ENCODE results near the gene DOCK1.
"Not testable (repeated sequence)": the region's sequence is repeated elsewhere in the genome, so short reads cannot be mapped to it uniquely, and the experiment has no call there.

DOCK1 gene

DNA sequence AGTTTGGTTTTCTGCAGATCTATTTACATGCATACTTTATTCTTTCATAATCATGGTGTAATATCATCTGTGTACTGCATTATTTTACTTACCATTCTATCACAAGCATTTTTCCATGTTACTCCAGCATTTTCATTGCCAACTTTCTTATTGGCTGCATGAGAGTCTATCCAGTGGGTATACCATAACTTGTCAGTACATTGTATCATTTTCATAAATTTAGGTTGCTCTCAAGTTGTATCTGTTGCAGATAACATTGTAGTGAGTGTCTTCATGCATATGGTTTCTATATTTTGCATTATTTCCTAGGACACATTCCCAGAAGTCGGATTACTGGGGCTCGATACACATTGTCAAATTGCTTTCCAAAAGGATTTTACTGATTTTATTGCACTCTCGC is 378.3 kb downstream of the DOCK1 start:
- no peak for DNase-seq

DNA sequence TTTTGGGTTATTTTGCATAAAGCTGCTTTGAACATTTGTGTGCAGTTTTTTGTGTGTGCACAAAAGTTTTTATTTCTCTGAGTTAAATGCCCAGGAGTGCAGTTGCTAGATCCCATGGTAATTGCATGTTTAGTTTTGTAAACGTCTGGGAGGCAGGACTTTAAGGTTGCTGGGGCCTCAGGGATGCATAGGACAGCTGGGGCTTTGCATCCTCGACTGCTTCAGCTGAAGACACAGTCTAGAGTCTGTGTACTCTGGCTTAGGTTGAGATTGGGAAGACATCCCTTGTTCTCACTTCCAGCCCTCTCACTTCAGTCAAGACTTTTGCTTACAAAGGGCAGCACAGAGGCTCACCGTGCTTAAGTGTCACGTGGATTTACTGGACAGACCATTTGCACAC is 385.6 kb downstream of the DOCK1 start:
- DNase-seq: no peak

DNA sequence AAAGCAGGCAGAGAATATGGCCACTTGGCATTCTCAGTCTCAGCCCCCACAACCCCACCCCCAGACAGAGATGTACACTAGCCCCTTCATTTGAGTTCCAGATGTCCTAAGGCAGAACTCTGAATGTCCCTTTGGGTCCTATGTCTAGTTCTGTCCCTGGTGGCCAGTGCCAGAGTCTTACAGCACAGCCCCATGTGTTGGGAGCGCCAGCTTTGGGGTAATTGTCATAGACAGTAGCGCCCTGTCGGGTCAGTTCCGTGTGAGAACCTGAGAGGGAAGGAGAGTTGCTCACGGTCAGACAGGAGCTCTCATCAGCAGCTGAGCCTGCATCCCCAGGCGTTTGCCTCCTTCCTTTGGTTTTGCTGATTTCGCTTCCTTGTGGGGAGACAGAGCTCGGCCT is 386.1 kb downstream of the DOCK1 start:
- no peak for DNase-seq

DNA sequence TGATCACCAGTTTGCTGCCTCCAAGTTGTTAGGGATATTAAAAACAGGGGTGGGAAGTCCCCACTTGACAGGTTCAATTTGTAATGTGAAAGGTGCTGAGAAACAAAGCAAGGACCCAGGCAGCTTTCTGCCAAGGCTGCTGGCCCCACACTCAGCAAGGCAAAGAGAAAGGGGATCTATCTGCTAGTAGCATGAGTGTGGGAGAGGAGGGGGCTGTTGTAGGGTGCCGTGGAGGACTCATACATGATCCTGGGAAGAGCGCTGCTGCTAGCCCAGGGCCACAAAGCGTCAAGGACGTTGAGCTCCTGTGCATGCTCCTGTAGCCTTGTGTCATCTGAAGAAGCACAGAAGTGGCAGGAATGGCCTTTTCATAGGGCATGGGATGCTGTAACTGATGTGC is 387.7 kb downstream of the DOCK1 start:
- DNase-seq: no peak

DNA sequence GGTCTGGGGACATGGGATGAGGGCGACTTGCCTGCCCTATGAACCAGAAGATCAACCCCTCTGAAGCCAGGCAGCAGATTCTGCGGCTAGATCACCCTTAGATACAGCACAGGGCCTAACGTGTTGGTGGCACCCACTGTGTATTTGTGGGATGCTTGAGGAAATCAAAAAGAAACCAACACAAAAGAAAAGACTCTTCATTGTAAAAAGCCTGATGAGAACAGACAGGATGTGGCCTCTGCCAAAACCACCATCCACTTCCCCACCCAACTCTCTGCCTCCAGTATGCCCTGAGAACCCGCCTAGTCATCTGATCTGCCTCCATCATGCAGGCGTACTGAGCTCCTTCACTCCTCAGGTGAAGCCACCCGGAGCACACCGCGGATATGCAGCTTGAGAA is 388.4 kb downstream of the DOCK1 start:
- DNase-seq: no peak

DNA sequence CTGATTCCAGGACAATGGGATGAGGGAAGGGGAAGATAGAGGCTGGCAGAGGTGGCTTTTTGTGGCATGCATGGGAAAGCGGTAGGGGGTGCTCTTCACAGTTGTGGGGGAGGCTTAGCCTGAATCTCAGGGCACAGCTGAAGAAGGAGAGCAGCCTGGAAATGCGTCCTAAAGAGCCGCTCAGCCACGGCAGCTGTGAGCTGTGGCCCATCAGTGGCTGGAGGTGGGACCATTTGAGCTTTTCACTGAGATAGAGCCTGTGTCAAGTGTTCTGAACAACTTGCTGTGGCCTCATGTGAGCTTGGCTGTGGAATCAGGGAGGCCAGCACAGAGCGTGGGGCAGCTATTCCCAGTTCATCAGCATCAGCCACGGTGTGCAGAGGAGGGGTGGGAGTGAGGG is 391.5 kb downstream of the DOCK1 start:
- no peak for DNase-seq

DNA sequence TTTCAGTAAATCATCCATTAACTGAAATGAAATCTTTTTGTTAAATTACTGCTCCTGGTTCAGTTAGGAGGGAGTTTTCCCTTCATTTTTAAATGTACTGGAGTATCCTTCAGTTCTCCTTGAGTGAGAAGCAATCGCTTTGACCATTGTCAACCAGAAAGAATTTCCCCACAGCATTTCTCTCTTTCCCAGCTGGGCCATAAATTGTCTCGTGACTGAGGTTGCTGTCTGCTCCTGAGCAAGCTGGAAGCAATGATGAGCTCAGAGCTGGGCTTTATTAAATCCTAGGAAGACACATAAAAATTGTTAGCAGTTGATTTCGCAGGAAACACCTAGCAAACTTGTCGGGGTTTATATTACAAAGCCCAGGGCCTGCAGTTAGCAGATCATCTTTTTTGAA is 393.2 kb downstream of the DOCK1 start:
- DNase-seq: peak; percentile 12

DNA sequence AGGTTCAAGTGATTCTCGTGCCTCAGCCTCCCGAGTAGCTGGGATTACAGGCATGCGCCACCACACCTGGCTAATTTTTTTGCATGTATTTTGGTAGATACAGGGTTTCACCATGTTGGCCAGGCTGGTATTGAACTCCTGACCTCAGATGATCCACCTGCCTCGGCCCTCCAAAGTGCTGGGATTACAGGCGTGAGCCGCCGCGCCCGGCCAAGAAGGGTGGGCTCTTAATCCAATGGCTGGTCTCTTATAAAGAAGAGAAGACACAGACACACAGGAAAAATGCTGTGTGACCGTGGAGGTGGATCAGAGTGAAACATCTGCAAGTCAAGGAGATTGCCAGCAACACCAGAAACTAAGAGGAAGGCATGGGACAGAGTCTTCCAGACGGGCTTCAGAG is 394.0 kb downstream of the DOCK1 start:
- not testable (repeated sequence) for DNase-seq

DNA sequence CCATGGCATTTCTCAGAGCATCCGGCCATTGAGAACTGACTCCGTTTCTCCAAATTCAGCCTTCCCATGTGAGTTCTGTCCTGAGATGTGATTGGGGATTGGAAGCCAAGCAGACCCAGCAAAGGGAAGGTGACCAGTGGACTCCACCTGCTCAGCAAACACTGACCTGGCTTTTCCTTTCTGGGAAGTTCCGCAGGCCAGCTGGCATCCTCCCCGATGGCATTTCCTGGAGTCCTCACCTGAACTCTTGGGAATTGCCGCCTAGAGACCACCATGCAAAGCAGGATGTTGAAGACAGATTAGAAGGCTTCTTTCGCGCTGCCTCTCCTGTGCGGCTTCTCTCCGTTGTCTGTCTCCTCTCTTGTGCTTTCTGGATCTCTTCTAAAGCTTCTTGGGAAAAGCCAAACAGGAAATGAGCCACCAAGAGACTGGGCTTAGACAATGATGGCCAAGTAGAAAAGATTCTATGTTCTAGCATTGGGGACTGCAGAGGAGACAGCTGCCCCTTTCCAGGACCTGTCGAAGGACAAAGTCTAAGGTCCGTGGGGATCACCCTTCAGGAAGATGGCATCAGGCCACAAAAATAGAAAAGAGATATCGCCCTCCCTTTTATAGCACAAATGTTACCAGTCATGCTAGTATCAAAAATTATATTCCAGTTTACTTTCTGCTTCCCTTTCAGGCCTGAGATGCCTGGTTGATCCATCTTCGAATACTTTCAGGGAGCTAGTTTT is 394.9 kb downstream of the DOCK1 start:
- no peak for DNase-seq

DNA sequence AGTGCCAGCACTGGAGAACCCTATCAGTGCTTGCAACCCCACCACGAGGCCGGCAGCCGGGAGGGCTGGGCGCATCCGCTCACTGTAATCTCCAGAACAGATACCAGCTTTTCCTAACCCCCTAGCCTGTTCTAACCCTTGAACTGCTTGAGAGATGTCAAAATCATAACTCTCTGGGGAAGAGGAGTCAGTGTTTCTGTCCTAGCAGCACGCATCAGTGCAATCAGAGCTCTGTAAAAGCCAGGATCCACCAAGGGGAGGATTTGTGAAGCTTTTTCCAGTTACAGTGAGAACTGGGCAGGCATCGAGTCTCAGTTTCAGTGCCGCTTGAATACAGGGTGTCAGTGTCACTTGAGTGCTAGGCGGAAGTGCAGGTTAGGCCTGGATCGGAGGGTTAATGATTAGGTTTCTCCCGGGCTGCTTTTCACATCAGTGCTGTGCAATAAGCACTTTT is 395.7 kb downstream of the DOCK1 start:
- no peak for DNase-seq

DNA sequence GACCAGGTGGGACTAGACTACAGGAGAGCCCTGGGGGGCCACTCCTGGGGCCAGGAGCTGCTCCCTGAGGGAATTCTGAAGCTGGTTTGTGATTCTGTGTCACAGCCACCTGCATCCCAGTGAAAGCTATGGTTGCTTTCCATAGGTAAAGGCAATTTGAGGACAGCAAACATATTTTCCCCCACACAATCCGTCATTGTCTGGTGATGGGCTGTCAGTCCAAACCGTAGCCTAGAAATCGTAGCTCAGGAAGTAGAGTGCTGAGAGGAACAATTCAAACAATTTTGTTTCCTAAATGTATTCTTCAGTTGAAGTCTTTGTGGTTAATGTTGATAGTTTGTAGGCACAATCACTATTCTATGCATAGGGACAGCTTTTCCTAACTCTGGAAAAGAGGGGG is 397.1 kb downstream of the DOCK1 start:
- DNase-seq: no peak

DNA sequence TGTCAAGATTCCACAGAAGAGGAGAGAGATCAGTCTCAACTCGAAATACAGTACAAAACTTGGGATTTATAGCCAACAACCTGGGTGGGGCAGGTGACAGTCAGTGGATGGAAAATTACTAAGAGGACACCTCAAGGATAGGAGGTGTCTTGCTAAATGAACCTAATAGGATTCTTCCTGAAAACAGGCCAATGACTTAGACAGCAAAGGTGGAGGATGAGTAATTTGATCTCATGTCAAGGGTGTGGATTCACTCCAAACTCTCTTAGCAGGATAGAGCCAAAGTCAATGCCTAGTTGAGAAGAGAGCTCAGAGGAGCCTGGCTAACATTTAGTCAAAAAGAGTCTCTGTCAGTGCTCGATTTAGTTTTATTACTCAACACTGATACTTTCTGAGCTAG is 397.9 kb downstream of the DOCK1 start:
- DNase-seq: no peak

DNA sequence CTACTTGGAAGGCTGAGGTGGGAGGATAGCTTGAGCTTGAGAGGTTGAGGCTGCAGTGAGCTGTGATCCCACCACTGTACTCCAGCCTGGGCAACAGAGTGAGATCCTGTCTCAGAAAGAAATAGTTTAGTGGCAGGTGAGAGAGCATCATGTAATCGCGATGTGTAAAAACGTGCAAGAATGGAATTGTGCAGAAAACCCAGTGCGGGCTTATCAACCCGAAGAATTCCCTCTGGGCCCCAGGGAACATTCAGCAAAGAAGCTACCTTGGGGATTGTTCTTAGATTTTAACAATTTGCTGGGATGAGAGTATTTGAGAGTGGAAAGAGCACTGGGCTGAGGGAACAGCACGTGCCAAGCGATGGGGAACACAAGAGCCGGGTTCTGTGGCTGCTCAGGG is 398.5 kb downstream of the DOCK1 start:
- no peak for DNase-seq

DNA sequence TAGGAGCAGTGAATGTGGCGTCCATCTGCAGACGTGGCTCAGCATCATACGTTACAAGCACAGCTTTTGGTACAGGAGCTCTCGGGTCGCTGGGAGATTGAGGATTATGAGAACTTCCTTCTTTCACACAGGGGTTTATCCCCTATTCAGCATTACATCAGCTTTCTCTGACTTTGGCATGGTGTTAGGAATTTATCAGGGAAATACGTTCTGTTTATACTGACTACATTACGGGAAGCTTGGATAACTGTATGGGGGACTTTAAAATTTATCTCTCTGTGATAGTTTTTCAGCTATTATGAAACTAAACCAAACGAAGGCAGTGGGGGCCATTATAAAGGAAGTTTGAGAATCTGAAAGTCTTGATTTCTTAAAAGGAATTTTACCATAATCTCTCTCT is 401.3 kb downstream of the DOCK1 start:
- no peak for DNase-seq

DNA sequence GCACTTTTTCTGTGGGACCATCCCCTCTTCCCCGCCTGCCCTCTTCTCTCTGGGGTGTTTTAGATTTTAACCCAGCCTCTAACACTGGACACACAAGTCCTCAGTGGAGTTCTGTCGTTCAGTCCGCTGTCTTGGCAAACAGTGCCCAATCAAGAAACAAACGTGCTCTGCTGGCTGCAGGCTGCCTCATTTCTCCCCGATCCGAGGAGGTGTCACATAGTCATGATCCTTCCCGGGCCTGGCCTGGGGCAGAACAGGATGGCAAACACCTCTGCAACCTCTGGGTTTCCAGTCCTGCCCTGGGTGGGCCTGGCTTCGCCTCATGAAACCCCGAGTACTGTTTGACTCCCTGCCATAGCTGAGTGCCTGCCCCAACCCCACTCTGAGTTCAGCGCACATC is 402.1 kb downstream of the DOCK1 start:
- no peak for DNase-seq

DNA sequence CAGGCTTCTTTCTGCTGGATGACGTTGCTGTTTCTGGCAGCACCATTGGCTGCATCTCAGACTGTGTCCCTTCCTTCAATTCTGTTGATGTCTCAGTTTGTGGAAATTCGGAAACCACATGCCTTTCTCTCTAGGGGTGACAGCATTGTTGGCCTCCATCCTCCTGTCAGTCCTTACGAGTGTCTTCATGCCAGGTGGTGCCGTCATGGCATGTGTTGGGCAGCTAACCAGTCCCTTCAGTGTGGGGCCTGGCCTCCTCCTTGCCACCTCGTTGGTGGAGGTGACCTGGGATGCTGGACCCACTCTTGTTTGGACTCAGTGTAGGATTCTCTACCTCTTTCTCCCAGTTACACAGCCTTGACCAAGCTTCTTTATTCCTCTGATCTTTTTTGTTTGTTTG is 402.8 kb downstream of the DOCK1 start:
- no peak for DNase-seq

DNA sequence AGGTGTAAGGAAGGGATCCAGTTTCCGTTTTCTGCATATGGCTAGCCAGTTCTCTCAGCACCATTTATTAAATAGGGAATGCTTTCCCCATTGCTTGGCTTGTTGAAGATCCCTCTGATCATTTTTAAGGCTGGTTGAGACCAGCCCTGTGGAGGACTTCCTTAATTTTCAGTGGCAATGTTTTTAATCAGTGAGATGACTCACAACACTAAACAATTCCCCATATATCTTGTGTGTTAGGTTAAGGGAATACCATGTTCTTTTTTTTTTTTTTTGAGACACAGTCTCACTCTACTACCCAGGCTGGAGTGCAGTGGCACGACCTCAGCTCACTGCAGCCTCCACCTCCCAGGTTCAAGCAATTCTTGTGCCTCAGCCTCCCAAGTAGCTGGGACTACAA is 404.4 kb downstream of the DOCK1 start:
- DNase-seq: peak; percentile 39

DNA sequence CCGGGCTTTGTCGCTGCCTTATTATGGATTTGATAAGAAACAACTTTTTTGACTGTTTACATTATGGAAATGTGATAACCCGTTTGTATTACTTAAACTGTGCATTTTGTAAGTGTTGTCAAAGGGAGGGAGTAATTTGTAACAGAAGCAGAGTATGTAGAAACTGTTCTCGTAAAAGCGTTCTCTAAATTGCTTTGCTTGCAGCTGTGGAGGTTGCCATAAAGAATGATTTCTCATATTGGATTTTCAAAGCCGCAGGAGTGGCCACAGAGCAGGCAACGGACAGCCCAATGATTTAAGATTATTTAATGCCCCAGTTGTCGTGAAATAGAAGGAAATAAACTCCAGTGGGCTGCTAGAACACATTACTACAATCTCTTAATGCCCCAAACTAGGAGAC is 405.2 kb downstream of the DOCK1 start:
- no peak for DNase-seq

DNA sequence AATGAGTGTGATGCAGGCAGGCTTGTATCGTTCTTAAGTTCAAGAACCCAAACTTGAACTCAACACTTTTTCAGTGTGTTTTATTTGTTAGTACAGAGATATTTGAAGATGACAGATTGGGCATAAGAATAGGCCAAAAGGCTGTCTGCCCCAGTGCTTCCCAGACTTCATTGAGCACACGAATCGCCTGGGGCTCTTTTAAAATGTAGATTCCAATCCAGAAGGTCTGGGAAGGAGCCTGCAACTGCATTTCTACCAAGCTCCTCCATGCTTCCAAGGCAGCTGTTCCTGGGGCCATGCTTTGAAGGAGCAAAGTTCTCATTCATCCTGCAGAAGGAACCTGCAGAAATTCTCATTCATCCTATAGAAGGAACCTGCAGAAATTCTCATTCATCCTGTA is 405.7 kb downstream of the DOCK1 start:
- DNase-seq: no peak

DNA sequence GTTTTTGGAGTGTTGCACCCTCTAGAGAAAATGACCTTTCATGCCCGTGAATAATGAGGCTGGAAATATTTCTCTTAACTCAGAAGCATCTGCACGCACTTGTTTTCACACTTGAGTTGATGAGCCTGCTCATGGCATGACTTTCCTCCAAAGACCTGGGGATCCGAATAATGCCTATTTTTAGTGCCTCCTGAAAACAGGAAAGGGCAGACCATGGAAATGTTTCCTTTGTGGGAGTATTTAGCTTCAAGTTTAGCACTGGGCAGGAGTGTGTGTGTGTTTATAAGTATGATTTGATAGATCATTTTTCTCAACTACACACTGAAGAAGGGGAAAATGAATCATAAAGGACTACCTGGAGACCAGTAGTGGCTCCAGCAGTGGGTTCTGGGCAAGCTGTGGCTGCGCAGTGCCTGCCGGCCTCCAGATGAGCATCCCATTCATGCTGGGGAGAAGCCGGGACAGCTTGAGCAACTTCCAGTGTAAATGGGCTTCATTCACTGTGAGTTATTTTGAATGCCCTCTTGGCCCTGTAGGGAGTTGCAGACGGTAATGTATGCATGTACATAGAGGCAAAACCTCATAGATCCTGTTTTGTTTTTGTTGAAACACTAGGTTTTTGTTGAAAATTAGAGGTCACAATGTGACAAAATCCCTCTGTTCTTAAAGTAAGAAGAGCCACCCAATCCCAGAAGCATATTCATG is 408.9 kb downstream of the DOCK1 start:
- DNase-seq: no peak

DNA sequence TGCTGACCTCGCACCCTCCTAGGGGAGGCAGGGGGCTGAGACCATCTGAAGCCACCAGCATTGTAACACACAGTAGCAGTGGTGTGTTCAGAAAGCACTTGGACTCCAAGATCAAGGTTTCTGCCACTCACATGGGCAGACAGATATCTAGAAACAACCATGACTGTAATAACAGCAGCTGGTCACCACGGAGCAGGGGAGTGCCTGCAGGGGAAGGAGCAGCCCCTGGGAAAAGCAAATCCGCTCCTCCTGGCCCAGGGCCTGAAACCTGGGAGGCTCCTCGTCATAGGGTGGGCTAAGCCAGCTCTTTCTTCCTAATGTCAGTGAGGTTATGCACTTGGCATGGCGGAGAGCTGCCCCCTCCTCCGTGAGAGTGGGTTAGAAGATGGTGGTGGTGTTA is 409.6 kb downstream of the DOCK1 start:
- no peak for DNase-seq

DNA sequence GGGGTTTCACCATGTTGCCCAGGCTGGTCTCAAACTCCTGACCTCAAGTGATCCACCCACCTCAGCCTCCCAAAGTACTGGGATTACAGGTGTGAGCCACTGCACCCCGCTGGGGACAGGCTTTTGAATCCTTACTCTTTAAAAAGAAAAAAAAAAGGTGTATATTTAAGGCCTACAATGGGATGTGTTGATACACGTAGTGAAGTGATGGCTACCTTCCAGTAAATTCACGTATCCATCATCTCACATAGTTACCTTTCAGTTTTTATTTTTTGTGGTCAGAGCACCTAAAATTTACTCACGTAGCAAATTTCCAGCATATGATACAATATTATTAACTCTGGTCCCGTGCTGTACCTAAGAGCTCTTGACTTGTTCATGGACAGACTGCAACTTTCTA is 410.7 kb downstream of the DOCK1 start:
- DNase-seq: no peak

DNA sequence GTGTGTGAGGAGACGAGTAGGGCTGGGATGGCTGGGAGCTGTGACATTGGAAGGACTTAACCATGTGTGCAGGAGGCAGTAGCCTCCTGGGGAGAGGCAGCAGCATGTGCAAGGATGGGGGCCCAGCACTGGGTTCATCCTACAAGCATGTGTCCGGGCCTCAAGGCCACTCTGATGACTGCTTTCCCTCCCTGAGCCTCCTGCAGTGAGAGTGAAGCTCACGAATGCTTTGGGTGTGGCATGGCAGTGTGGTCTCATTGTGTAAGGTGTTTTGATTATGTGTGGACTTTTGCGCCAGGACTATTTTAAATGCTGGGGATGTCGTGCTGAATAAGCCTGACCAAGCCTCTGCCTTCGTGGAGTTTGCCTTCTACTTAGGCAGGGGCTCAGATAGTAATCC is 413.2 kb downstream of the DOCK1 start:
- no peak for DNase-seq

DNA sequence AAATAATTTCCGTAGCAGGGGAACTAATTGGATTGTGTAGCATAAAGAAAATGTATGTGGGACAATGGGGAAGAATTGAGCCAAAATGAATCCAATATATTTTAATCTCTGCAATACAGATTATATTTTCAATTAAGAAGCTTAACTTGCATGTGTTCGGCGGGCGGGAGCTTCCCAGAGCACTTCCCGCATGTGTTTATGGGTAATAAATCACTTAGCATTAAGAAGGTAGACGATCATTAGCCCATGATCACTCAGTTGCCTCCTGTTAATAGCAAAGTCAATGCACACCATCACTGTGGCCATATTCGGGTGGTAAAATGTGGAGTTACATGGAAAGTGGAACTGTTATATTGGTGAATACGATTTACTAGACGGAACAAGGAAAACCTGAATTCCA is 414.0 kb downstream of the DOCK1 start:
- no peak for DNase-seq

DNA sequence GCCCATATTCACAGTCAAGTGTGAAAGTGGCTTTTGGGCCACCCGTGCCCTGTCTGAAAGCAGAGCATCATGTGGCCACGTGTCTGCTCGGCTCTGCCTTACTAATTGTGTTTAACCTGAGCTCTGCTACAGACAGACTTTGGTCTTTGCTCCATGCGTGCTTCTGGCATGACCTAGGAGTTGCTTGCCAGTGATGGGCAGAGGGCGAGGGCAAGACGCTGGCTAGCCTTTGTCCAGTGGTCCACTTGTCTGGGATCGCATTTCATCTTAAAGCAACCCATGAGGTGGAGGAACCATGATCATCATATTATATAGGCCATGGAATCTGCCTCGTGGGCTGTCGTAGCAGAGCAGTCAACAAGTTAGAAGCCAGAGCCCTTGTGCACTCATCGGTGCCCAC is 414.5 kb downstream of the DOCK1 start:
- DNase-seq: no peak
